Kidney capillary endothelial cell (primary cell): ENCODE data around the gene MVK.

ENCODE experiments used
- DNase-seq: peaks from one replicate; pipeline ENCODE4 v3.0.0-alpha.2; 2018; ENCODE audit warnings: low spot score

MVK gene

GRCh38 chr12:109545826-109546225 lies 27.8 kb upstream of the MVK start:
- DNase-seq: no peak

- DNase-seq: no peak
Observed at GRCh38 chr12:109547286-109547685, 26.3 kb upstream of the MVK start.

- no peak for DNase-seq
Observed at GRCh38 chr12:109548258-109548657, 25.3 kb upstream of the MVK start.

- DNase-seq: no peak
Observed at GRCh38 chr12:109549613-109550270, 23.9 kb upstream of the MVK start.

- DNase-seq: no peak
Observed at GRCh38 chr12:109550281-109550680, 23.3 kb upstream of the MVK start.

- DNase-seq: no peak
Observed at GRCh38 chr12:109551108-109551507, 22.5 kb upstream of the MVK start.

- no peak for DNase-seq
Observed at GRCh38 chr12:109552971-109553370, 20.6 kb upstream of the MVK start.

- no peak for DNase-seq
Observed at GRCh38 chr12:109553483-109553882, 20.1 kb upstream of the MVK start.

- DNase-seq: no peak
Observed at GRCh38 chr12:109553906-109554500, 19.6 kb upstream of the MVK start.

- no peak for DNase-seq
Observed at GRCh38 chr12:109554761-109555160, 18.8 kb upstream of the MVK start.

GRCh38 chr12:109555431-109556315 lies 17.9 kb upstream of the MVK start:
- no peak for DNase-seq

GRCh38 chr12:109557200-109557599 lies 16.4 kb upstream of the MVK start:
- no peak for DNase-seq

- DNase-seq: no peak
Observed at GRCh38 chr12:109557805-109558204, 15.8 kb upstream of the MVK start.

GRCh38 chr12:109558374-109559199 lies 15.0 kb upstream of the MVK start:
- no peak for DNase-seq

- DNase-seq: no peak
Observed at GRCh38 chr12:109559200-109559505, 14.4 kb upstream of the MVK start.

GRCh38 chr12:109559601-109560000 lies 14.0 kb upstream of the MVK start:
- DNase-seq: no peak

GRCh38 chr12:109560867-109561710 lies 12.5 kb upstream of the MVK start:
- no peak for DNase-seq

GRCh38 chr12:109561711-109562030 lies 11.9 kb upstream of the MVK start:
- DNase-seq: no peak

- no peak for DNase-seq
Observed at GRCh38 chr12:109562871-109563270, 10.7 kb upstream of the MVK start.

- DNase-seq: no peak
Observed at GRCh38 chr12:109563291-109564284, 10.0 kb upstream of the MVK start.
